ENCODE data around the gene KIAA1958. TPM values are rescaled to one million over a fixed set of nuclear protein-coding genes. Genes with fewer than 3 reads are reported as not detected.

The KIAA1958 gene
- total and polyA plus RNA-seq, 2 of the 4 experiments (the other 2 are of a cell fraction), result 0.65 to 1.8 TPM

DNA sequence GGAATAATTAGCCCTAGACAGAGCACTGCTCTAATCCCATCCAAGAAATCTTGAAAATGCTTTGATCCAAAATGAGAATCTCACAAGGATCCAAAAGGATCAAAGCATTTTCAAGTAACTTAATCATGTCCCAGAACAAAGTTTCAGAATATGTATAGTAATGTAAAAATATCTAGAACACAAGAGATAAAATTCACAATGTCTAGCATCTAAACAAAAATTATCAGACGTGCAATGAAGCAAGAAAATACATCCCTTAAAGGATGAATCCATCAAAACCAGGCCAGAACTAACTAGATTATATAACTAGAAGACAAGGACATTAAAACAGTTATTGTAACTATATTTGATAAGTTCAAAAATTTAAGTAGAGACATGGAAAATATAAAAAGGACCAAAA, 162.0 kb downstream of the KIAA1958 start:
- WGBS, 2 experiments (ENCODE audit: extremely low coverage in 2 of 2, insufficient read length in 1 of 2), result no CpG with 5 or more reads among the region's 1 CpG
- POLR2A ChIA-PET (ENCODE audit: unreplicated experiment), result no interaction called here
- no peak overlapping the region for H3K4me3 ChIP-seq (ENCODE audit: insufficient read depth, low read depth, low read length)

More for the DNA sequence above, 162.0 kb downstream of the KIAA1958 start:
- no peak overlapping the region for H3K56ac ChIP-seq (ENCODE audit: extremely low read depth, insufficient read depth, low read length)
- H3K9me3 ChIP-seq (ENCODE audit: control insufficient read depth, insufficient read depth, low read length), result peaks cover 9% of the 10 kb centered on the region
- H4K8ac ChIP-seq (ENCODE audit: low read depth in 2 of 2, low read length in 2 of 2), result no peak overlapping the region
- TF ChIP-seq CEBPB (IDR thresholded peaks at IDR 0.05; ENCODE audit: low read depth, low read length) (no peak), FOS (IDR thresholded peaks at IDR 0.05; ENCODE audit: low read depth, low read length) (no peak)
- no peaks in the 10 kb centered on the region for H3K36me3 ChIP-seq (ENCODE audit: control insufficient read depth, insufficient read depth, low read length)
- H3K4ac ChIP-seq (ENCODE audit: low read depth, low read length), result no peak overlapping the region
- DNase-seq, result no peak
- no peak overlapping the region for H4K5ac ChIP-seq (ENCODE audit: low read depth, low read length)
- no peak overlapping the region for H3K4me2 ChIP-seq (ENCODE audit: low read depth, low read length)
- in situ Hi-C loops (cut with MboI; ENCODE audit: low sequenced_read_pairs) (no loop called here), dilution Hi-C loops (cut with HindIII; ENCODE audit: low sequenced_read_pairs, unreplicated experiment) (no loop called here), intact Hi-C loops (cut with micrococcal nuclease) (no loop called here)
- CTCF ChIA-PET, result no interaction called here
- H4K91ac ChIP-seq (ENCODE audit: insufficient read depth, low read depth, low read length), result no peak overlapping the region
- H4K20me1 ChIP-seq (ENCODE audit: insufficient read depth, low read length), result no peaks in the 10 kb centered on the region
- no peak overlapping the region for H3K27ac ChIP-seq (ENCODE audit: insufficient read depth, low read length)
- H2AFZ ChIP-seq (replicated peaks; ENCODE audit: low read length, poor library complexity), result no peak overlapping the region
- no peak for ATAC-seq (ENCODE audit: low read depth)
- BruUV-seq (replicated peaks), result no TSS peak
- no peak overlapping the region for H3K18ac ChIP-seq (ENCODE audit: low read depth, low read length)
- H3K9ac ChIP-seq (ENCODE audit: low read depth, low read length), result no peak overlapping the region
- H2BK20ac ChIP-seq (ENCODE audit: low read depth, low read length), result no peak overlapping the region
- no peak overlapping the region for H2AK5ac ChIP-seq (ENCODE audit: low read depth, low read length)
- H2BK5ac ChIP-seq (ENCODE audit: low read depth, low read length, poor library complexity, severe bottlenecking), result no peak overlapping the region
- no peaks in the 10 kb centered on the region for H3K4me1 ChIP-seq (ENCODE audit: control insufficient read depth, insufficient read depth, low read length)
- no peak overlapping the region for H3K14ac ChIP-seq (replicated peaks; ENCODE audit: low read depth, low read length)
- no peaks in the 10 kb centered on the region for H3K79me1 ChIP-seq (ENCODE audit: low read depth in 1 of 2, low read length in 2 of 2)
- no peak overlapping the region for H2BK120ac ChIP-seq (ENCODE audit: low read depth, low read length)
- H2AK9ac ChIP-seq (replicated peaks; ENCODE audit: low read depth, low read length, poor library complexity), result no peak overlapping the region
- peaks cover 3% of the 10 kb centered on the region; the same call in 1 of the 2 replicates for H3K9me1 ChIP-seq (ENCODE audit: insufficient read depth, low read length)
- H3K23ac ChIP-seq (ENCODE audit: low read depth, low read length), result no peak overlapping the region
- H3K27me3 ChIP-seq (ENCODE audit: control insufficient read depth, insufficient read depth, low read length), result no peaks in the 10 kb centered on the region
- H2BK15ac ChIP-seq (ENCODE audit: low read depth, low read length), result no peak overlapping the region
